ENCODE measurements around the gene NMT1. TPM values are rescaled to one million over a fixed set of nuclear protein-coding genes. Genes with fewer than 3 reads are reported as not detected.
A peak's percentile ranks its signal among the peaks of the same experiment; 100 is the strongest.

NMT1 gene
- total and polyA plus RNA-seq, 2 of the 13 experiments (the other 11 are each of a cell fraction or from before 2014, with no cell fraction given), result 75.7 to 142 TPM

DNA sequence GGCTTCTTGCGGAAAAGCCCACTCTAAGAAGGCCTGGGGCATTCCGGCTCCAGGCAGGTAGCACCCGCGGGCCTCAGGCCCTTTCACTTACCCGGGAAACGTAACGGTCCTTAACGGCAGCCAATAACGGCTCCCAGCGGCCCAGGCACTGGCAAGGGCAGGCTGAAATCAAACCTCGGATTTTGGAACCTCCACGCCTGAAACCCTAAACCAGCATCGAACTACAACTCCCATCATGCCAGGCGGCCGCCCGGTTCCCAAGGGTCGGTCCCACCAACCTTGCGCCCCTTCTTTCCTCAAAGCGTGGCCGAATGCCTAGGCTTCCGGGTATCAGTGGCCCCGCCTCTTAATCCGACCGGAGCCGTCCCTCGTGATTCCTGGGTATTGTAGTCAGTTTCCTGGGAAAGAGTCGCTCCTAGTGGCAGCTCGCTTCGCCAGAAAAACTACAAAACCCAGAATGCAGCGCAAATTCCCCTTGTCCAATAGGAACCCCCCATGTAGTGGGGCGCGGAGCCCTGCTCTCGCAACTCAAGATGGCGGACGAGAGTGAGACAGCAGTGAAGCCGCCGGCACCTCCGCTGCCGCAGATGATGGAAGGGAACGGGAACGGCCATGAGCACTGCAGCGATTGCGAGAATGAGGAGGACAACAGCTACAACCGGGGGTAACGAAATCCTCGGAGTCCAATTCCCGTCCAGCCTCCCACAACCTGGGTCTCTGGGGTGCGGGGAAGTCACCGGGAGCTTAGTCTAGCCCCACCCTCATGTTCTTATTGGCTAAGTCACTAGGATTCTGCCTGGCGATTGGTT, at the start of gene NMT1 (continued):
- TF ChIP-seq ZNF574 (CRISPR knock-in tag; IDR thresholded peaks at IDR 0.05), result peak; percentile 94
- TF ChIP-seq SNAPC2 (CRISPR knock-in tag; IDR thresholded peaks at IDR 0.05), result no peak
- no peak for TF ChIP-seq STAT5B (CRISPR knock-in tag; IDR thresholded peaks at IDR 0.05)
- TF ChIP-seq NFE2L1 (CRISPR knock-in tag; IDR thresholded peaks at IDR 0.05; ENCODE audit: borderline replicate concordance), result peak; percentile 91; the same call in 1 of the 2 replicates
- no peak for TF ChIP-seq DPF2 (CRISPR knock-in tag; IDR thresholded peaks at IDR 0.05; ENCODE audit: borderline replicate concordance, low read depth)
- TF ChIP-seq, protein P1, sequence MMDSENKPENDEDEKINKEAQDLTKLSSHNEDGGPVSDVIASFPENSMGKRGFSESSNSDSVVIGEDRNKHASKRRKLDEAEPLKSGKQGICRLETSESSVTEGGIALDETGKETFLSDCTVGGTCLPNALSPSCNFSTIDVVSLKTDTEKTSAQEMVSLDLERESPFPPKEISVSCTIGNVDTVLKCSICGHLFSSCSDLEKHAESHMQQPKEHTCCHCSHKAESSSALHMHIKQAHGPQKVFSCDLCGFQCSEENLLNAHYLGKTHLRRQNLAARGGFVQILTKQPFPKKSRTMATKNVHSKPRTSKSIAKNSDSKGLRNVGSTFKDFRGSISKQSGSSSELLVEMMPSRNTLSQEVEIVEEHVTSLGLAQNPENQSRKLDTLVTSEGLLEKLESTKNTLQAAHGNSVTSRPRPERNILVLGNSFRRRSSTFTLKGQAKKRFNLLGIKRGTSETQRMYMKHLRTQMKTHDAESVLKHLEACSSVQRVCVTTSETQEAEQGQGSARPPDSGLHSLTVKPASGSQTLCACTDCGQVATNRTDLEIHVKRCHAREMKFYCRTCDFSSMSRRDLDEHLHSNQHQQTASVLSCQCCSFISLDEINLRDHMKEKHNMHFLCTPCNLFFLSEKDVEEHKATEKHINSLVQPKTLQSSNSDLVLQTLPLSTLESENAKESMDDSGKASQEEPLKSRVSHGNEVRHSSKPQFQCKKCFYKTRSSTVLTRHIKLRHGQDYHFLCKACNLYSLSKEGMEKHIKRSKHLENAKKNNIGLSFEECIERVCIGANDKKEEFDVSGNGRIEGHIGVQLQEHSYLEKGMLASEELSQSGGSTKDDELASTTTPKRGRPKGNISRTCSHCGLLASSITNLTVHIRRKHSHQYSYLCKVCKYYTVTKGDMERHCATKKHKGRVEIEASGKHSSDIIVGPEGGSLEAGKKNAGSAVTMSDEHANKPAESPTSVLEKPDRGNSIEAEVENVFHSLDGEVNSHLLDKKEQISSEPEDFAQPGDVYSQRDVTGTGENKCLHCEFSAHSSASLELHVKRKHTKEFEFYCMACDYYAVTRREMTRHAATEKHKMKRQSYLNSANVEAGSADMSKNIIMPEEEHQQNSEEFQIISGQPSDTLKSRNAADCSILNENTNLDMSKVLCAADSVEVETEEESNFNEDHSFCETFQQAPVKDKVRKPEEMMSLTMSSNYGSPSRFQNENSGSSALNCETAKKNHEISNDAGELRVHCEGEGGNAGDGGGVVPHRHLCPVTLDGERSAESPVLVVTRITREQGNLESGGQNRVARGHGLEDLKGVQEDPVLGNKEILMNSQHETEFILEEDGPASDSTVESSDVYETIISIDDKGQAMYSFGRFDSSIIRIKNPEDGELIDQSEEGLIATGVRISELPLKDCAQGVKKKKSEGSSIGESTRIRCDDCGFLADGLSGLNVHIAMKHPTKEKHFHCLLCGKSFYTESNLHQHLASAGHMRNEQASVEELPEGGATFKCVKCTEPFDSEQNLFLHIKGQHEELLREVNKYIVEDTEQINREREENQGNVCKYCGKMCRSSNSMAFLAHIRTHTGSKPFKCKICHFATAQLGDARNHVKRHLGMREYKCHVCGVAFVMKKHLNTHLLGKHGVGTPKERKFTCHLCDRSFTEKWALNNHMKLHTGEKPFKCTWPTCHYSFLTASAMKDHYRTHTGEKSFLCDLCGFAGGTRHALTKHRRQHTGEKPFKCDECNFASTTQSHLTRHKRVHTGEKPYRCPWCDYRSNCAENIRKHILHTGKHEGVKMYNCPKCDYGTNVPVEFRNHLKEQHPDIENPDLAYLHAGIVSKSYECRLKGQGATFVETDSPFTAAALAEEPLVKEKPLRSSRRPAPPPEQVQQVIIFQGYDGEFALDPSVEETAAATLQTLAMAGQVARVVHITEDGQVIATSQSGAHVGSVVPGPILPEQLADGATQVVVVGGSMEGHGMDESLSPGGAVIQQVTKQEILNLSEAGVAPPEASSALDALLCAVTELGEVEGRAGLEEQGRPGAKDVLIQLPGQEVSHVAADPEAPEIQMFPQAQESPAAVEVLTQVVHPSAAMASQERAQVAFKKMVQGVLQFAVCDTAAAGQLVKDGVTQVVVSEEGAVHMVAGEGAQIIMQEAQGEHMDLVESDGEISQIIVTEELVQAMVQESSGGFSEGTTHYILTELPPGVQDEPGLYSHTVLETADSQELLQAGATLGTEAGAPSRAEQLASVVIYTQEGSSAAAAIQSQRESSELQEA (CRISPR knock-in tag; IDR thresholded peaks at IDR 0.05; ENCODE audit: not compliant biosample characterization), result no peak
- TF ChIP-seq, protein P2, sequence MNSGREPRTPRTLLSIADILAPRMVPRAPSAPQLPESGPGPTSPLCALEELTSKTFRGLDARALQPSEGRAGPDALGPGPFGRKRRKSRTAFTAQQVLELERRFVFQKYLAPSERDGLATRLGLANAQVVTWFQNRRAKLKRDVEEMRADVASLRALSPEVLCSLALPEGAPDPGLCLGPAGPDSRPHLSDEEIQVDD (CRISPR knock-in tag; IDR thresholded peaks at IDR 0.05; ENCODE audit: borderline replicate concordance), result peak; percentile 31; the same call in 1 of the 2 replicates
- TF ChIP-seq ZNF230 (CRISPR knock-in tag; IDR thresholded peaks at IDR 0.05), result peak; percentile 80; the same call in 1 of the 2 replicates
- peak; percentile 74; the same call in 1 of the 2 replicates for TF ChIP-seq KLF12 (CRISPR knock-in tag; IDR thresholded peaks at IDR 0.05; ENCODE audit: borderline replicate concordance)
- TF ChIP-seq, protein P3, sequence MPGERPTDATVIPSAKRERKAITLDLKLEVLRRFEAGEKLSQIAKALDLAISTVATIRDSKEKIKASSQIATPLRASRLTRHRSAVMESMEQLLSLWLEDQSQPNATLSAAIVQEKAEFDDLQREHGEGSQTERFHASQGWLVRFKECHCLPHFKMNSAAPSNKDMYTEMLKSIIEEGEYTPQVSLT (CRISPR knock-in tag; IDR thresholded peaks at IDR 0.05; ENCODE audit: borderline replicate concordance, low read depth), result no peak
- TF ChIP-seq NR1H2 (CRISPR knock-in tag; IDR thresholded peaks at IDR 0.05; ENCODE audit: borderline replicate concordance, low read depth), result no peak
- no peak for TF ChIP-seq KDM4B (CRISPR knock-in tag; IDR thresholded peaks at IDR 0.05)
- no peak; the same call in none of the 2 replicates for TF ChIP-seq RARA (CRISPR knock-in tag; IDR thresholded peaks at IDR 0.05)
- TF ChIP-seq WIZ (CRISPR knock-in tag; IDR thresholded peaks at IDR 0.05), result peak; percentile 71; the same call in 1 of the 2 replicates

All from HepG2 (cell line).